Measurements from ENCODE around the gene RAPGEF3.

The RAPGEF3 gene

DNA sequence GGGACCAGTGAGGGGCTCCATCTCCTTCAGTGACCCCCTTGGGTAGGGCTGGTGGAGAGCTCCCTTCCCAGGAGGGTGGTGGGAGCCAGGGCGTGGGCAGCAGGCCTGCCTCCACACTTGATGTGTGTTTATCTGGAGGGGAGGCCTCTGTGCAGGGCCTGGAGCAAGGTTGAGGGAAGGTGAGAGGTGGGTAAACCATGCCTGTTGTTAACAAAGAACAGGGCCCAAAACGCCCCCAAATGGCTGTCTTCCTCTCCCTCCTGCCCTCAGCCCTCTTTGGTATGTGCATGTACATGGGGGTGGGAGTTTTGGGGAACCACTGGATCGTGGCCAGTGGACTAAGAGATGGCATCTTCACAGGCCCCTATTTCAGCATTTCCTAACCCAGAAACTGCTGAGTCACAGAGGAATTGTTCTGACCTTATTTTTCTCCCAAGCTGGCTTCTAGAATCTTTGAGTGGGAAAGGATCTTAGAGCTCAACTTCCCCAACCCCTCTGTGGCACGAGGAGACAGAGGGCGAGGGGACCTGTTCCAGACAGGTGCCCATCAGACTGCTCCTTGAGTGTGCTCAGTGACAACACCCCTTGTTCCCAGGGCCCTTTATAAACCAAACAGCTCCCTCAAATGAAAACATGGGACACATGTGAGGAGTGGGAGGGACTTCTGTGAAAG lies 17.9 kb upstream of the RAPGEF3 start:
- no peak for DNase-seq

DNA sequence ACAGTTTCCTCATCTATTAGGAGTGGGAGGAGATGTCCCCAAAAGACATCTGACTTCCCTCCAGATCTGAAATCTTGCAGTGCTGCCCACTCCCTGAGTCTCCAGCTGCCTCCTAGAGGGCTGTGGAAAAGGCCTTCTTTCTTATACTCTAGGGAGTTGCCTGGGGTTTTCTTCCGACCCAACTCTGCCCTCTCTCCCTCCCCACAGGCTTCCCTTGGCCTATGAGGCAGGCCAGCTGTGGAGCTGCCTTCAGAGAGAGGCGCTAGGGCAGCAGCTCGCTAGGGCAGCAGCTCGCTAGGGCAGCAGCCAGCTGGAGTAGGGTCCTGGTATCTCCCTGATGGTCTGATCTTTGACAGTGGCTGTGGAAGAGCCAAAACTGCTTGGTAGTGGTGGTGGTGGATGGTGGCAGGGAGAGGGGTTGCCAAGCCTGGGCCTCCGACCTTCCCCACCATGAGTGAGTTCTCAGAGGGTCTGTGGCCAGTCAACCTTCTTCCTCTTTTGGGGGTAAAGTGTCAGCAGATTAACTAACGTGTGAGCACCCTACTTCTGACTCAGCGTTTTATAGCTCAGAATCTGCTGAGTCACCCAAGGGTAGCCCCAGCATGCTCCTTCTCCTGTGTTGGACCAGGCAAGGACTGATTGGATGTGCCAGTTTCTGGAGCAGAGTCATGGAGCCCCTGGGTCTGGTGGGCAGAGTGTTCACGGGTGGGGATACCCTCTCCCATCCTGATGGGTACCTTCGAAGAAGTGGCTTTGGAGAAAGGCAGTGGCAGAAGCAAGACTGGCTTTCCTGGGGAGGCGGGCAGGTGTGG lies 16.6 kb upstream of the RAPGEF3 start:
- no peak for DNase-seq

DNA sequence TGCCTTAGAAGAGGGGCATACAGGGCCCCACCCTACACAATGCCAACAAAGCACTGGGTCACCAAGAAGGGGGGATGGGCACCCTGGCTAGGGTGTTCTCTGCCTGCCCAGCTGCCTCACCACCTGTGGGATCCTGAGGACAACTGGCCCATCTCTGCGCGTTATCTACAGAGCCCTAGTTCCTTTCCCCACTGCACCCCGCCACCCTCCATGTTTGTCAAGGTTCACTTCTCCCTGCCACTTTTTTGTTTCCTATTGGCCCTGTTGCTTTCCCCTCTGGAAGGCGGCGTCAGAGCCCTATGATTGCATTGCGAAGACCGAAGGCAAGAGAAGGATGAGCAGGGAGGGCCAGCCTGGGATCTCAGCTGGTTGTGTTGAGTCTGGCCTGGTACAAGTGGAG lies 16.0 kb upstream of the RAPGEF3 start:
- no peak for DNase-seq

DNA sequence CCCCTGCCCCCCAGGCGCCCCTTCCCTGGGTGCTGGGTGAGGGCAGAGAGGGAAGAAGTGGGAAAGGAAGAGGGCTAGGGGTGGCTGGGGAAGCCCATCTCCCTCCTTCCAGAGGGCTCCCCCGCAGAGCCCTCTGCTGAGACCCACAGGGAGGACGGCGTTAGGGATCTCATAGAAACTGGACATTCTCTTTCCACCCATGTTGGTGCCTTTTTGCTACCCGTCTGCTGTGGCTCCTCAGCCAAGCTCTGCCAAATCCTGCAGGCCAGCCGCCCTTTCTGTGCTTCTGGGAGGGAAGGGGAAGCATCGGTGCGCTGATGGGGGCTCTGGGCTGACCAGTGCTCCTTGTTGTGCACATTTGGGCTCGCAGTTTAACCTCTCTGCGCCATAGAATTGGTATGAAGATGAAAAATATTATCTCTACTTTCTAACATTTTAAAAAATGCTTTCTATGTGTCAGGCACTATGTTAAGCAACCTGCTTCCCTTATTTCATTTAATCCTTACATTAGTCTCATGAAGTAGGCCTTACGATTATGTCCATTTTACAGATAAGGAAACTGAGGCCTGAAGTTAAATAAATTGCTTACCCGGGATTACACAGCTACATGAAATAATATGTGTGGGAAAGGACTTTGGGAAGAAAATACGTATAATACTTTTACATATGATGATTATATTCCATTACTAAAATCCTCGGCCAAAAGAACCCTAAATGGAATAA lies 15.3 kb upstream of the RAPGEF3 start:
- DNase-seq, result no peak

DNA sequence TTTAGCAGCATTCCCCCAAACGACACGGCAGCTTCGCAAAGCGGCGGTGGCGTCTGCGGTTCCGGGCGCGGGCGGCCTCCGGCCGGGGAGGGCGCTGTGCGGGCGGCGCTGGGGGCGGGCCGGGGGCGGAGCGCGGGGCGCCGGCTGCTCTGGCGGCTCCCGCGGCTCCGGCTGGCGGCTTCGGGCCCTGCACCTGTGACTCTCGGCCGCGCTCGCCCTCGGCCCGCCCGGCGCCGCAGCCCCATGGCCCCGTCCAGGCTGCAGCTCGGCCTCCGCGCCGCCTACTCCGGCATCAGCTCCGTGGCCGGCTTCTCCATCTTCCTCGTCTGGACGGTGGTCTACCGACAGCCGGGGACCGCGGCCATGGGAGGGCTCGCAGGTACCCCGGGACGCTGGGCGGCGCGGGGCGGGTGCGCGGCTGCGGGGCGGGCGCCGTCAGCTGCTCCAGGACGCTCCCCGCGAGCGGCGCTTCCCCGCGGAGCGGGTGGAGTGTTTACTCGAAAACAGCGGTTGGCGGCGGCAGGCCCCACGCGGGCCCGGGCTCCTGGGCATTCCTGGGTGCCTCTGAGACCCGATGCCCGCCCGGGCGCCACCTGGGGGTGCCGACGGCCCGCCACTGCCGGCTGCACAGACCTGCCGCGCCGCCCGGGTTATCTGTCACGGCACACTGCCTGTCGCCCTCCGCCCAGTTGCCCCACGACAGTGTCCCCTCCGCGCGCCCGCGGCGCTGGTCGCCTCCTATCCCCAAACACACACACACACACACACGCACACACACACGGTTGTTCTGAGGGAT lies 14.6 kb upstream of the RAPGEF3 start, which contains the start of gene SLC48A1:
TSS of gene SLC48A1 (plus strand) at position 177 of the 796 bp plus-strand sequence. CDS start at position 244, 67 bp downstream.
- DNase-seq, result peak; percentile 59

DNA sequence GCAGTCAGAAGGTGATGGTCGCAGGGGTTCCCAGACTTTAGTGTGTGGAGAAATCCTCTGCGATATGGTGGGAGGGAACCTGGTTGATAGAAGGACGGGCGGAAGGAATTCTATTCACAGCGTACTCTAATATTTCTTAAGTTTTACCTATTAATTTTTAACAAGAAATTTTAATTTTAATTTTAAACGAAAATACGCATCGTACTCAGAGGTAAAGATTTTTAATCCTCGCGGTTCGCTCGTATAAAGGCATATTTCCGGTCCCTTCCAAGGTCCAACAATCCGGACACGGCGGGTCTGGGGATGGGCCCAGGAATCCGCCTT lies 14.0 kb upstream of the RAPGEF3 start:
- DNase-seq, result no peak

DNA sequence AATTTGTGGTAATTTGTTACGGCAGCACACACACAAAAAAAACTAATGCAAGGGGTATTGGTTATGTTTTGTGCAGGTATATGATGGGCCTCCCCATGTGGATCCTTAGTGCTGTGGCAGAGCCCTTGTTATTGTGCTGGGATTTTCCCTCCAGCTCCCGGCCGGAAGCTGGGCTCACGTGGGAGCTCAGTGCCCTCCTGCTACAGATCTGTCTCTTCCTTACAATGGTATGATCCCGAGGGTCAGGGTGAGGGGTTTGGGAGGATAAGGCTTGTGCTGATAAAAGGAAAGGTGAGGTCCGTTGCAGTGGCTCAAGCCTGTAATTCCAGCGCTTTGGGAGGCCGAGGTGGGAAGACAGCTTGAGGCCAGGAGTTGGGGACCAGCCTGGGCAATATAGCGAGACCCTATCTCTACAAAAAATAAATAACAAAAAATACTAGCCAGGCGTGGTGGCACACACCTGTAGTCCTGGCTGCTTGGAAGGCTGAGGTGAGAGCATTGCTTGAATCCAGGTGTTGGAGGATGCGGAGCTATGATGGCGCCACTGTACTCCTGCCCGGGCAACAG lies 13.5 kb upstream of the RAPGEF3 start:
- DNase-seq, result no peak

DNA sequence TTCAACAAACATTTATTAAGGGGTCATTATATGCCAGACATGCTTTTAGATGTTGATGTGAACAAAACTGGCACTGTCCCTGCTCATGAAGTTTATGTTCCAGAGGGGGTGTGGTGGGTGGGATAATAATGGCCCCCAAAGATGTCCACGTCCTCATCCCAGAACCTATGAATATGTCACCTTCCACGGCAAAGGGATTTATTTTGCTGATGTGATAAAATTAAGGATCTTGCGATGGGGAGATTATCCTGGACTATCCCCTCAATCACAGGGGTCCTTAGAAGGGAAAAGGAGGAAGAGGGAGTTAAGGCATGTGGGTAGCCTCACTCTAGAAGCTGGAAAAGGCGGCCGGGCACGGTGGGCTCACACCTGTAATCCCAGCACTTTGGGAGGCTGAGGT lies 12.6 kb upstream of the RAPGEF3 start:
- DNase-seq, result no peak

DNA sequence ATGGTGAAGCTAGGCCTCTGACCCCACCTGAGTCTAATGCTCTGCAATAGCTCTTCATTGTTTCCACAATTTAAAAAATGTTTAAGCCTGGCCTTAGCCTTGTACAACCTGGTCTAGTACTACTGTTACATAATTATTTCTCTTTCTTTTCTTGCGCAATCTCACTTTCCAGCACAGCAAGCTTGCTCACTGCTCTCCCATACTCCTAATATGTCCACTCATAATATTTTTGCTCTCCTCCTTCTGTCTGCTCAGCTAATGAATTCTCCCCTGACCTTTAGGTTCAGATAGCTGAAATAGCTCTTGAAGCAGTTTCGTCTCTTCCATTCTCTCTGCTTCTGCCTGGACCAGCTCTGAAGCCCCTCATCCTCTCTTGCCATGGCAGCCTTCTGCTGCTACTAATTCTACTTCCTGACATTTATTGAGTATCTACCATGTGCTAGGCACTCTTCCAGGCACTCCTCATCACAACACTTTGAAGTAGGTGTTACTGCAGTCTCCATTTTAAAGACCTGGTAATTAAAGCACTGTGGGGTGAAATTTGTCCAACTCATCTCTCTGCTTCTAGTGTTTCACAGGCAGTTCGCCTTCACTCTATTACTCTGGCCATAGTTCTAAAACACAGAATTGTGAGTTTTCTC lies 11.5 kb upstream of the RAPGEF3 start:
- DNase-seq, result no peak

DNA sequence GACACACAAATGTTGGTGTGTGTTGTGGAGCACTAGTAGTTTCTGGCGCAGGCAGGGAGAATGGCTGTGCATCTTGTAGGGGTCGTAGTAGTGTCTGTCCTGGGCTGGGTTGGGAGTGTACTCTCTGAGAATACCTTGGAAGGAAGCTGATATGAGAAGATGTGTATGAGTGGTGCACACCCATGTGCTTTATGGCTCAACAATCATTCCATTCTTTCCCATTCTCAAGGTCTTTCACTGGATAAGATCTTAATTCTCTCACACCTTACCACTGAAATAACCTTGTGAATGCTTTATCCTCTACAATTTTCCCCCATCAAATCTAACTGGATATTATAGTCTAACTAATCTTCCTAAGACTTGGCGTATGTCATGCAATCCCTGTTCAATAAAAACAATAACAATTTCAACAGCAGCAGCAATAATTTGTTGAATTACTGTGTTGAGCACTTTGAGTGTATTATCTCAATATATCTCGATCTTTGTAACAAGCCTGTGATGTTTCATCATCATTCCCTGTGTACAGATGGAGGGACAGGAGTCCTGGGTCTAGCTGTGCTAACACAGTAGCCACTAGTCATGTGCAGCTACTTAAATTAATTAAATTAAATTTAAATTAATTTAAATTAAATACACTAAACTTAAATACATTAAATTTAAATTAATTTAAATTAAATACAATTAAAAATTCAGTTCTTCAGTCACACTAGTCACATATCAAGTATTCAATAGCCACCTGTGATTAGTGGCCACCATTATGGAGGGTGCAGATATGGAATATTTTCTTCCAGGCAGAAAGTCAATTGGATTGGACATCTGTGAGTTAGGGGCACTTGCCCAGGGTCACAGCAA lies 10.8 kb upstream of the RAPGEF3 start:
- DNase-seq, result no peak

DNA sequence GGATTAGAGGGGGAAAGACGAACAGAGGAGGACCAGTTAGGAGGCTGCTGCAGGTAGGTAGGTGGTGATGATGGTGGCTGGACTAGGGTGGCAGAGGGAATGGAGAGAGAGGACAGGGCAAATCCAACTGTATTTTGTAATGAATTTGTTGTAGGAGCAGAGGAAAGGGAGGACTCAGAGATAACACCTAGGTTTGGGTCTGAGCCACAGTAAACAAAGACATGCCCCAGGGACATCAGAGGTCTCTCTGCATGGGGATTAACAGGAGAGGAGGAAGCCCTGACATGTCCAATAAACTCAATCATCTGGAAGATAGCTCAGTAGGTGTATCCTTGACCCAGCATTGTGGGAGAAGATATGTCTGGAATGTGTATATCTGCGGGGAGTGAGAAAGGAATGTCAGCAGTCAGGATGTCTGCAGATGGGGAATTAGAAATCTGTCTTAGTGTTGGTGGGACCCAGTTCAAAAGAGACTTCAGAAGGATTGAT lies 9.7 kb upstream of the RAPGEF3 start:
- DNase-seq, result no peak

DNA sequence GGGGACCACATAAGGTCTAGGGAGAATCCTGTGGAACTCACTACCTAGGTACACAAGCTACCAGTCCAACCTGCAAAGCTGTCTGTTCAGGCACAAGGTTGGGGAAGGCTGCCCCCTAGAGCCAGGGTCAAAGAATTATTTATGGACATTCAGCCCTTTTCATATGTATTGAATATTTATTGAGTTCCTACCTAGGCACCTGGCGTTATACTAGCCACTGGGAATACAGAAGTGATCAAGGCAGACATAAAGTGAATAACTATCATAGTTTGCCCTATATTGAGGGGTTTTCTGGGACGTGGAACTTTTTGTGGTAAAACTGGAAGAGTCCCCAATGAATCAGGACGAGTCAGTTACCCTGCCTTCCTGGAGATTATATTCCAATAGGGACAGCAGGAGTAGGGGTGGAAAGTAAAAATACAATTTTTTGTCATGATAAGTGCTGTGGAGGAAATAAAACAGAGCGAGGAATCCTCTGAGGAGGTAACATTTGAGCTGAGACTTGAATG lies 8.6 kb upstream of the RAPGEF3 start:
- DNase-seq, result peak; percentile 70

DNA sequence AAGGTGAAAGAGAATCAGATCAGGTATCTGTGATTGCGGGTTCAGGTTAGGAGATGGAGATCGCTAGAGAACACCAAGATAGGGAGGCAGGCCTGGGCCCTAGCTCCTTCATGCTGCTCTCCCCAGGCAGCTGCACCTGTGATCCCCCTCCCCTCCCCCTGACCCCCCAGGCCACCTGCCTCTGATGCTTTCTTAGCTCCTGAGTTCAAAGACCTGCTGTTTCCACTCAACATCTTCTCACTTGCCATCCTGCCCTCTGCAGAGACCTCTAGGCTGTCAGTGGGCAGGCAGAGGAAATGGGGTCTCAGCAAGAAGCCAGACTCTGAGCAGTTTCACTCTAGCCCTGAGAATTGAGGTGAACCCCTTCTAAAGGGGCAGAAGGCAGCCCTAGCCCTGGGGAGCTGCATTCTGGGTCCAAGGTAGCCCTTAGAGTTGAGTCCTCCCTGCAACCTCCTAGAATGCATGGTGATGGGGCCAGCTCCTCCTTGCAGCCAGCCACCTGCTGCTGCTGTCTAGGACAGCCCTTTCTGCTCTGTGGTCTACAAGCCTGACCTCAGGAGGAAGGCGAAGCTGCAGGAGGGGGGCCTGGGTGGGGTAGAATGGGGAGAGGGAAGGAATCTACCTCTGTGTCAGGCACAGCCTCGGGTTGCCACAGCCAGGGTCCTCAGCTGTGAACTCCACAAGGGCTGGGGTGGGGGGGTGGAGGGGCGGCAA lies 8.0 kb upstream of the RAPGEF3 start:
- no peak for DNase-seq

DNA sequence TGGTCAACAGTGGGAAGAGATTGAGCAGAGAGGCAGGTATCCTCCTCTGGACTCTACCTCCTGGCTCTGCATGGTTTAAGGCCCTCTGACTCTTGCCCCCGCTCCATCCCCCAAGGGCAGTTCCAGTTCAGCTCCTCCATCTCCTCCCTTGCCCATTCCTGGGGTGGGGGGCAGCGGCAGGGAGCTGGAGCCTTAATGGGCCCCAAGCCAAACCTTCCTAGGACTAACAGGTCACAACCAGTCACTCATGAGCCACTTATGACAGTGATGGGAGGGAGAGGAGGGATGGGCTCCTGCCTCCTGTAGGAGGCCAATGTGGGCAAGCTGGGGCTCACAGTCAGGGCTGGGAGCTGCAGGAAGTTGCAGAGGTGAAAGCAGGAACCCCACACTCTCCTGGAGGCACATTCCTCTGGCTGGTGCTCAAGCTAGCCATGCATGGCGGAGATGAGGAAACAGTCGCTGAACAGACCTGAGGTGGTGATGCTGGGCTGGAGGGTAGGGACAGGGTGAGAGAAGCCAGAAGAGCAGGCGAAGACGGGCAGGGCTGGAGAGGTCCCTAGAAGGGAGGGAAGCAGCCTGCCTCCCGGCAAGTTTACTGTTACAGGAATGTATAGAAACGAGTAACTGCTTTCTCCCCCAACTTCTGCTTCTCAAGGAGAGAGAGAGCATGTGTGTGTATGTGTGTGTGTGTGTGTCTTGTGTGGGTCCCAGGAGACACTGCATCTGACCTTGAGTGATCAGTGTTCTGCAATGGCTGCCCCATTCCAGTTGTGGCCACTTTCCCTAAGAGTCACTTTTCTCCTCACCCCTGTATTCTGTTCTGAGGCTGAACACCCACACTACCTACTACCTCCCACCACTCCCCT lies 5.0 kb upstream of the RAPGEF3 start:
- no peak for DNase-seq

DNA sequence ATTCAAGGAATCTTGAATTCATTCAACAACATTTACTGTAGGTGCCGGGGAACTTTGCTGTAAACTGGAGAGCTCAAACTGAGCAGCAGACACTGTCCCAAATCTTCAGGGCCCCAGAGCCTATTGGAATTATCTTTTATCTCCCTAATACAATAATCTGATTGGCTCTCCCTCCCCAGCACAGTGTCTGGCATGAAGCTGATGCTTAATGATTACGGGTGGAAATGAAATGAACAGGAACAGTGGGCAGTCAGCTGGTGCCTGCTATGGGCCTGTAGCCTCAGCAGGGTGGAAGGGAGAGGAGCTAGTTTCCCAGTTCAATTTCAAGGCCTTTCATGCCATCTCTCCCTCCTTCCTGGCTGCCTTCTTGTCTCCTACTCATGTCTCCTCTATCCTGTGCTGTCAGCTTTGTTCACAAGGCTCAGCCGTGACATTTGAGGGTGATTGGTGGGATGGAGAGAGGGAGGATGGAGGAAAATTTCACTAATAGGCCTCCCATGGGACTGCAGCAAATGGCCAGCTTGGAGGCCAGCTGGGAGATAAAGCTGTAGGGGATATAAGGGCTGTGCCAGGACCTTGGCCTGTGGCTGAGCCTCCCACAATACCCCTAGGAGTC lies 4.3 kb upstream of the RAPGEF3 start:
- DNase-seq, result no peak

DNA sequence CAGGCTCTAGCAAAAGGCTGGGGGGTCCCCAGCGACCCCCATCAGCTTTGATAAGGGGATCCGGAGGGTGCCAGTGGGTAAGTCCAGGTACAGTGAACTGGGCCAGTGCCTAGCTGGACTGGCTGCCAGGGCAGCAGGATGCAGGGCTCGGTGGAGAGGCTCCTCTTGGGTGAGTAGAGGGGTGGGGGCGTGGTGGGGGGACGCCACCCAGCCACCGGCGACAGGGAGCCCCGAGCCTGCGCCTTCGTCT lies 171 bp downstream of the RAPGEF3 start:
- DNase-seq, result no peak

DNA sequence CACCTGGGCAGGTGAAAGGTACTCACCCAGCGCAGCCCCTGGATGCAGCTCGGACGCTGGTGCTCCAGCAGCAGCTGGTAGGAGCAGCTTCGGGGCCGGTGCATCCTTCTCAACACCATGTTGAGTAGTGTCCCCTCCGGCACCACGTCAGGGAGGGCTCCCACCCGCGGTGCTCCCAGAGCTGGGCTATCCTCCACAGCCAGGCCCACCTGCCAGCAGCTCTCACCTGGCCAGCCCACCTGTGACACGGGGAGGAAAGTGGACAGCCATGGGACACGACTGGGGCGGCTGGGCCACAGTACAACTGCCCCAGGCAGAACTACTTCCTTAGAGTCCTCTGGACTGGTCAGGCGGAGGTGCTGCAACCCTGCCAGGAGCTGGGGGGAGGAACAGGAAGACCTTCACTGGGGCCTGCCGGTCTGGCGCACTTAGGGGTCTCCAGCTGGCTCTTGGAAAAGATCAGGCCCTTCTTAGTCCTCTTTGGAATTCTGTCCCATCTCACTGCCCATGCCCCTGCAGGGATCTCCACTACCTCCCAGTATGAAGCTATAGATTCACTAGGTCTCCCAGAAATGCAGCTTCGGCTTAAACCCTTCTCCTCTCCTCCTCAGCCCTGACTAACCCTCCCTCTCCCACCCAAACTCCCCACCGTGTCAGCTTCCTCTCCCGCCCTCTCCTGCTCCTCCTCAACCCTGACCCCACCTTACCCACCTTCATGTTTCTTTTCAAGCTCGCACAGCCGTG lies 668 bp downstream of the RAPGEF3 start:
- DNase-seq, result no peak

DNA sequence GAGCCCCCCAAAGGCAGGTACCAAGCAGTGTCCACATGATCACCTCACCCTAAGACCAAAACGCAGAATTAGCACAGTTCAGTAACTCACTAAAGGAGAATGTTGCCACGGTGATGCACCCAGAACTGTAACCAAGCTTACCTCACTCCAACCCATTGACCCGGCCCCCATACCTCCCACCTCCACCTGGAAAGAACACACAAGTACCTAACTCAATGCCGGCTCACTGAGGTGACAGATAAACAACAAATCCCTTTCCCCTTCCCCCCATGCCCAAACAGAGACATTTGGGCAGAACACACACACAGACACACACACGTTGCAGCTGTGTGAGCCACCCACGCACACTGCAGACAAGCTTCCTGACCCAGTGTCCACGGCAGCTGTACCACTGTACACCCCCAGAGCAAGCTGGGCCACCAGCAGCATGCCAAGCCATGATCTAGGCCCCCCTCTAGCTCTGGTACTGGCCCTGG lies 1.3 kb downstream of the RAPGEF3 start:
- DNase-seq, result no peak

All from stimulated activated naive CD4-positive, alpha-beta T cell treated with Interleukin-2 at 50 U/mL for 16 hours (primary cell).